Activated CD4-positive, alpha-beta T cell treated with anti-CD3 and anti-CD28 coated beads, Interleukin-2, amount 50 U/mL, for 24 hours (primary cell): ENCODE measurements around the gene TRMT44.
"Not testable (repeated sequence)": the region's sequence is repeated elsewhere in the genome, so short reads cannot be mapped to it uniquely, and the experiment has no call there.

Source experiments
- DNase-seq, 2 donors: peaks; one replicate each; pipeline ENCODE4 v3.0.0-alpha.2; 2020; ENCODE audit warnings: low read depth in 1 of 2, low spot score in 1 of 2

Gene TRMT44

GRCh38 chr4:8510191-8510590 is 69.6 kb downstream of the TRMT44 start:
- DNase-seq: no peak

GRCh38 chr4:8510611-8511285 is 70.2 kb downstream of the TRMT44 start:
- no peak for DNase-seq

GRCh38 chr4:8512510-8512909 is 71.9 kb downstream of the TRMT44 start:
- no peak for DNase-seq

GRCh38 chr4:8513080-8513479 is 72.5 kb downstream of the TRMT44 start:
- DNase-seq: not testable (repeated sequence)

GRCh38 chr4:8513931-8514330 is 73.4 kb downstream of the TRMT44 start:
- no peak for DNase-seq

GRCh38 chr4:8514391-8514790 is 73.8 kb downstream of the TRMT44 start:
- DNase-seq: no peak

GRCh38 chr4:8515316-8516060 is 74.9 kb downstream of the TRMT44 start:
- DNase-seq: no peak

GRCh38 chr4:8516061-8516573 is 75.5 kb downstream of the TRMT44 start:
- no peak for DNase-seq

- no peak for DNase-seq
These were observed 76.5 kb downstream of the TRMT44 start for GRCh38 chr4:8516996-8517550.

- no peak for DNase-seq
These were observed 77.4 kb downstream of the TRMT44 start for GRCh38 chr4:8517946-8518345.

GRCh38 chr4:8522160-8523120 is 81.9 kb downstream of the TRMT44 start:
- no peak for DNase-seq

GRCh38 chr4:8523175-8523574 is 82.6 kb downstream of the TRMT44 start:
- no peak for DNase-seq

GRCh38 chr4:8523766-8524165 is 83.2 kb downstream of the TRMT44 start:
- DNase-seq: no peak

GRCh38 chr4:8524595-8525382 is 84.2 kb downstream of the TRMT44 start:
- DNase-seq: no peak

- no peak for DNase-seq
These were observed 85.0 kb downstream of the TRMT44 start for GRCh38 chr4:8525383-8526120.
